Activated T-cell treated with anti-CD3 and anti-CD28 coated beads, Interleukin-2, amount 50 U/mL, for 24 hours (primary cell): ENCODE data around the gene ARHGEF33.

Experiments
- DNase-seq: peaks from one replicate; pipeline ENCODE4 v3.0.0-alpha.2; 2020
- H3K27ac Mint-ChIP-seq: 2 replicates; pipeline ENCODE4 v1.8.0; 2020; ENCODE audit warnings: mild to moderate bottlenecking, mixed read lengths
- H3K27me3 Mint-ChIP-seq: 2 replicates; pipeline ENCODE4 v1.8.0; 2020; ENCODE audit warnings: mixed read lengths
- H3K36me3 Mint-ChIP-seq: 2 replicates; pipeline ENCODE4 v1.8.0; 2020; ENCODE audit warnings: low read depth, mixed read lengths
- H3K4me1 Mint-ChIP-seq: 2 replicates; pipeline ENCODE4 v1.8.0; 2020; ENCODE audit warnings: low read depth, mixed read lengths
- H3K4me3 Mint-ChIP-seq: 2 replicates; pipeline ENCODE4 v1.8.0; 2020; ENCODE audit warnings: mild to moderate bottlenecking, moderate library complexity, mixed read lengths
- H3K9me3 Mint-ChIP-seq: 2 replicates; pipeline ENCODE4 v1.8.0; 2020; ENCODE audit warnings: mixed read lengths

ARHGEF33 gene

GRCh38 chr2:38988716-38989115 lies 99.0 kb downstream of the ARHGEF33 start:
- no peak overlapping the region for H3K27ac Mint-ChIP-seq
- H3K36me3 Mint-ChIP-seq, result peaks cover 78% of the 10 kb centered on the region
- H3K9me3 Mint-ChIP-seq, result no peaks in the 10 kb centered on the region
- no peak for DNase-seq
- no peak overlapping the region for H3K4me3 Mint-ChIP-seq
- H3K4me1 Mint-ChIP-seq, result peaks cover 6% of the 10 kb centered on the region
- H3K27me3 Mint-ChIP-seq, result no peaks in the 10 kb centered on the region

- Mint-ChIP-seq H3K27me3 (no peaks in the 10 kb centered on the region), H3K36me3 (peaks cover 79% of the 10 kb centered on the region), H3K9me3 (no peaks in the 10 kb centered on the region), H3K27ac (no peak overlapping the region), H3K4me3 (no peak overlapping the region), H3K4me1 (peaks cover 10% of the 10 kb centered on the region)
- no peak for DNase-seq
These were observed 102.2 kb downstream of the ARHGEF33 start for GRCh38 chr2:38991899-38992298.

GRCh38 chr2:38997781-38998180 lies 108.1 kb downstream of the ARHGEF33 start:
- Mint-ChIP-seq H3K36me3 (peaks cover 86% of the 10 kb centered on the region), H3K27ac (peak overlapping the region; percentile 32), H3K9me3 (no peaks in the 10 kb centered on the region), H3K4me3 (no peak overlapping the region), H3K4me1 (peaks cover 7% of the 10 kb centered on the region), H3K27me3 (no peaks in the 10 kb centered on the region)
- no peak for DNase-seq

GRCh38 chr2:39000552-39000951 lies 110.9 kb downstream of the ARHGEF33 start:
- no peaks in the 10 kb centered on the region for H3K27me3 Mint-ChIP-seq
- H3K36me3 Mint-ChIP-seq, result peaks cover 85% of the 10 kb centered on the region
- no peaks in the 10 kb centered on the region for H3K9me3 Mint-ChIP-seq
- H3K27ac Mint-ChIP-seq, result no peak overlapping the region
- no peaks in the 10 kb centered on the region for H3K4me1 Mint-ChIP-seq
- DNase-seq, result no peak
- H3K4me3 Mint-ChIP-seq, result no peak overlapping the region

- Mint-ChIP-seq H3K27me3 (no peaks in the 10 kb centered on the region), H3K4me3 (no peak overlapping the region), H3K4me1 (peaks cover 10% of the 10 kb centered on the region), H3K36me3 (peaks cover 88% of the 10 kb centered on the region), H3K9me3 (no peaks in the 10 kb centered on the region), H3K27ac (peak overlapping the region; percentile 66)
- no peak for DNase-seq
These were observed 118.3 kb downstream of the ARHGEF33 start for GRCh38 chr2:39007875-39008504.

GRCh38 chr2:39008665-39009064 lies 119.0 kb downstream of the ARHGEF33 start:
- peak overlapping the region; percentile 66 for H3K27ac Mint-ChIP-seq

GRCh38 chr2:39013871-39014270 lies 124.2 kb downstream of the ARHGEF33 start:
- peaks cover 4% of the 10 kb centered on the region for H3K4me1 Mint-ChIP-seq
- H3K9me3 Mint-ChIP-seq, result no peaks in the 10 kb centered on the region
- peaks cover 62% of the 10 kb centered on the region for H3K36me3 Mint-ChIP-seq
- H3K4me3 Mint-ChIP-seq, result no peak overlapping the region
- no peaks in the 10 kb centered on the region for H3K27me3 Mint-ChIP-seq
- DNase-seq, result no peak
- no peak overlapping the region for H3K27ac Mint-ChIP-seq

More at GRCh38 chr2:39008665-39009064, 119.0 kb downstream of the ARHGEF33 start:
- Mint-ChIP-seq H3K9me3 (no peaks in the 10 kb centered on the region), H3K36me3 (peaks cover 87% of the 10 kb centered on the region), H3K4me1 (peaks cover 10% of the 10 kb centered on the region), H3K27me3 (no peaks in the 10 kb centered on the region), H3K4me3 (no peak overlapping the region)
- DNase-seq, result no peak

GRCh38 chr2:39015424-39015823 lies 125.7 kb downstream of the ARHGEF33 start:
- Mint-ChIP-seq H3K36me3 (peaks cover 57% of the 10 kb centered on the region), H3K27ac (no peak overlapping the region), H3K27me3 (no peaks in the 10 kb centered on the region), H3K4me1 (no peaks in the 10 kb centered on the region), H3K9me3 (no peaks in the 10 kb centered on the region), H3K4me3 (no peak overlapping the region)
- DNase-seq, result no peak

GRCh38 chr2:39017334-39017733 lies 127.7 kb downstream of the ARHGEF33 start:
- Mint-ChIP-seq H3K27me3 (no peaks in the 10 kb centered on the region), H3K4me1 (no peaks in the 10 kb centered on the region), H3K9me3 (no peaks in the 10 kb centered on the region), H3K4me3 (no peak overlapping the region), H3K27ac (no peak overlapping the region), H3K36me3 (peaks cover 47% of the 10 kb centered on the region)
- DNase-seq, result no peak

GRCh38 chr2:39018638-39019037 lies 129.0 kb downstream of the ARHGEF33 start:
- H3K27me3 Mint-ChIP-seq, result no peaks in the 10 kb centered on the region
- H3K9me3 Mint-ChIP-seq, result no peaks in the 10 kb centered on the region
- H3K4me3 Mint-ChIP-seq, result no peak overlapping the region
- no peak for DNase-seq
- peaks cover under 1% of the 10 kb centered on the region for H3K4me1 Mint-ChIP-seq
- peaks cover 47% of the 10 kb centered on the region for H3K36me3 Mint-ChIP-seq
- H3K27ac Mint-ChIP-seq, result no peak overlapping the region

GRCh38 chr2:39020383-39020782 lies 130.7 kb downstream of the ARHGEF33 start:
- Mint-ChIP-seq H3K27ac (no peak overlapping the region), H3K9me3 (no peaks in the 10 kb centered on the region), H3K36me3 (peaks cover 45% of the 10 kb centered on the region), H3K27me3 (no peaks in the 10 kb centered on the region), H3K4me3 (no peak overlapping the region), H3K4me1 (peaks cover 6% of the 10 kb centered on the region)
- DNase-seq, result no peak

- H3K9me3 Mint-ChIP-seq, result no peaks in the 10 kb centered on the region
- no peaks in the 10 kb centered on the region for H3K27me3 Mint-ChIP-seq
- H3K4me1 Mint-ChIP-seq, result peaks cover 8% of the 10 kb centered on the region
- H3K4me3 Mint-ChIP-seq, result no peak overlapping the region
- H3K27ac Mint-ChIP-seq, result peak overlapping the region; percentile 66
- H3K36me3 Mint-ChIP-seq, result peaks cover 49% of the 10 kb centered on the region
- no peak for DNase-seq
These were observed 133.1 kb downstream of the ARHGEF33 start for GRCh38 chr2:39022642-39023235.

- DNase-seq, result no peak
- H3K36me3 Mint-ChIP-seq, result peaks cover 57% of the 10 kb centered on the region
- H3K27ac Mint-ChIP-seq, result no peak overlapping the region
- H3K9me3 Mint-ChIP-seq, result no peaks in the 10 kb centered on the region
- H3K27me3 Mint-ChIP-seq, result no peaks in the 10 kb centered on the region
- no peak overlapping the region for H3K4me3 Mint-ChIP-seq
- H3K4me1 Mint-ChIP-seq, result peaks cover 8% of the 10 kb centered on the region
These were observed 134.0 kb downstream of the ARHGEF33 start for GRCh38 chr2:39023649-39024048.

GRCh38 chr2:39024833-39025232 lies 135.2 kb downstream of the ARHGEF33 start:
- no peaks in the 10 kb centered on the region for H3K27me3 Mint-ChIP-seq
- no peak for DNase-seq
- peaks cover 8% of the 10 kb centered on the region for H3K4me1 Mint-ChIP-seq
- H3K27ac Mint-ChIP-seq, result no peak overlapping the region
- H3K36me3 Mint-ChIP-seq, result peaks cover 59% of the 10 kb centered on the region
- no peaks in the 10 kb centered on the region for H3K9me3 Mint-ChIP-seq
- no peak overlapping the region for H3K4me3 Mint-ChIP-seq
